Left renal cortex interstitium (tissue), 4 donors: ENCODE data around the gene FOXN1. TPM values are rescaled to one million over a fixed set of nuclear protein-coding genes. Genes with fewer than 3 reads are reported as not detected.

Source experiments
- DNase-seq, 4 donors: peaks; one replicate each; pipeline ENCODE4 v3.0.0-alpha.2; 2013; ENCODE audit warnings: low read depth in 4 of 4, low spot score in 2 of 4, missing footprints in 1 of 4
- polyA plus RNA-seq, 4 donors: library from polyadenylated mRNA; unstranded; fragments of 120-200 nt; gene quantifications; one replicate each; pipeline ENCODE4 v1.2.1, GENCODE V29; 2013; ENCODE audit not compliant: insufficient read length in 4 of 4

FOXN1 gene
- polyA plus RNA-seq, 4 donors = 0.33 to 0.81 (median 0.56) TPM

DNA sequence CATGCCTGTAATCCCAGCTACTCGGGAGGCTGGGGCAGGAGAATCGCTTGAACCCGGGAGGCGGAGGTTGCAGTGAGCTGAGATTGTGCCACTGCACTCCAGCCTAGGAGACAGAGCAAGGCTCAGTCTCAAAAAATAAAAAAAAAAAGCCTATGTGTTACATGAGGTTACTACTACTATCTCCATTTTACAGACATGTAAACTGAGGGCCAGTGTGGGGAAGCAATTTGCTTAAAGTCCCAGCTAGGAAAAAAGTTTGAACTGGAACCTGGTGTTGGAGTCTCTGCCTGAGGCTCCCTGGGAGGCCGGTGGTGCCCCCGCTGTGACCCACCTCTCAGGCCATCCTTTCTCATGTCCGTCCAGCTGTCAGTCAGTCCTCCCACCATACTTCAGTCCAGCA lies 28.2 kb upstream of the FOXN1 start:
- DNase-seq = no peak

DNA sequence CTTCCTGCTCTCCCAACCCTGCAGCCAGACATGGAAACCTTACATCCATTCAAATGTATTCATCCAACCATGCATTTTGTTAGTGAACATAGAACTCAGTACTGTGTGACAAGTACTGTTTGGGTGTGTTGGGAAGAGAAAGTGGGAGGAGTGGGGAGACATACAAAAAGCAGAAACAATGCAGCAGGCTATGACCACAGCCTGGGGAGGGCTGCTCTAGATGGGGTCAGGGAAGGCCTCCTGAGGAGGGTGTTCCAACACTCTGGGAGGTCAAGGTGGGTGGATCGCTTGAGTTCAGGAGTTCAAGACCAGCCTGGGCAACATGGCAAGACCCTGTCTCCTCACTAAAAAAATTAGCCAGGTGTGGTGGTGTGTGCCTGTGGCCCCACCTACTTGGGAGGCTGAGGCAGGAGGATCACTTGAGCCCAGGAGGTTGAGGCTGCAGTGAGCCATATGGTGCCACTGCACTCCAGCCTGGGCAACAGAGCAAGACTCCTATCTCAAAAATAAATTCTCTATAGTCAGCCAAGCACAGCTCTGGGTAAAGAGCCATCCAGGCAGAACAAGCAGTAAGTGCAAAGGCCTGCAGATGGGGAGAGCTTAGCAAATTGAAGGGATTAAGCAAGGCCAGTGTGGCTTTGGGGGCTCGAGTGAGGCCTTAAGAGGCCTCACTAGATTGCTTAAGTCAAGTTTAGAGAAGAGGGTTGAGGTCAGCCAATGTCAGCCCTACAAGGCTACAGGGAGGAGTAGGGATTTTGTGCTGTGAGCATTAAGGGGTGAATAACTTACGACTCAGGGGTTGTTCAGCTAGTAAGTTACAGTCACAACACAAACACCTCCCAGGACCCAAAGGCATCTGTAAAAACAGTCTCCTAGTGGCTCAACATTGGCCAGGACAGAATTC lies 27.2 kb upstream of the FOXN1 start:
- DNase-seq = no peak

- no peak for DNase-seq
These were observed 25.9 kb upstream of the FOXN1 start for GRCh38 chr17:28480278-28480677.

DNA sequence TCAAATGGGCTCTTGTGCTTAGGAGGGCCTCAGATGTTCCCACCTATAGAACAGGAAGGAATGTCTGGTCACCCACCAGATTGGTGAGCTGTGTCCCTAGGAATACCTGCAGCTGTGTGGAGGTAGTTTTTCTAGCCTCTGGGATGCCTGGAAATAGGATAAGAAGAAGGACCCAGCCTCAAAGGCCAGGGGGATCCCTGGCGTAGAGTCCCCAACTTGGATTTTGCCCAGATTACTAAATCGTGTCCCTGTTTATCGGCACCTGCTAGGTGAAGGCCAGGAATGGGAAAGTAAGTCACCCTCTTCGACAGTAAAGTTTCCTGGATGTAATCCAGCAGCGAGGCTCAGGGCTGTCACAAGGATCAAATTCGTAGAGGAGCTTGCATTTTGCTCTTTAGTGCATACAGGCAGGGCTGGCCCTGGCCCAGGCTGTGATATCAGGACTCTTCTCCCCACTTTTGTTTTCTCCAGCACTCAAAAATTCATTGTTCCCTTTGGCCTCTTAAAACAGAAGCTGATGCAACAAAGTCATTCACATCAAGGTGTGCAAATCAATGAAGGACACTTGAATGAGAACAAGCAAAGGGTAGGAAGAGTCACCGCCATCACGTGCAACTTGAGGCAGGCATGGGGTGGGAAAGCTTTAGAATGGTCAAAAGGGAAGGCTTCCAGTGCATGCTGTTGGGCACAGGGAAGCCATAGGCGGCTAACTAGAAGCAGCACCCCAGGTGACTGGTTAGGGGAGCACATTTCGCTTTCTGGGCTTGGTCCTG lies 25.2 kb upstream of the FOXN1 start:
- DNase-seq = no peak

- no peak for DNase-seq
These were observed 23.5 kb upstream of the FOXN1 start for GRCh38 chr17:28482551-28483199.

GRCh38 chr17:28484296-28484695 lies 21.9 kb upstream of the FOXN1 start:
- DNase-seq = no peak

- DNase-seq = no peak
These were observed 21.1 kb upstream of the FOXN1 start for GRCh38 chr17:28485049-28485448.

DNA sequence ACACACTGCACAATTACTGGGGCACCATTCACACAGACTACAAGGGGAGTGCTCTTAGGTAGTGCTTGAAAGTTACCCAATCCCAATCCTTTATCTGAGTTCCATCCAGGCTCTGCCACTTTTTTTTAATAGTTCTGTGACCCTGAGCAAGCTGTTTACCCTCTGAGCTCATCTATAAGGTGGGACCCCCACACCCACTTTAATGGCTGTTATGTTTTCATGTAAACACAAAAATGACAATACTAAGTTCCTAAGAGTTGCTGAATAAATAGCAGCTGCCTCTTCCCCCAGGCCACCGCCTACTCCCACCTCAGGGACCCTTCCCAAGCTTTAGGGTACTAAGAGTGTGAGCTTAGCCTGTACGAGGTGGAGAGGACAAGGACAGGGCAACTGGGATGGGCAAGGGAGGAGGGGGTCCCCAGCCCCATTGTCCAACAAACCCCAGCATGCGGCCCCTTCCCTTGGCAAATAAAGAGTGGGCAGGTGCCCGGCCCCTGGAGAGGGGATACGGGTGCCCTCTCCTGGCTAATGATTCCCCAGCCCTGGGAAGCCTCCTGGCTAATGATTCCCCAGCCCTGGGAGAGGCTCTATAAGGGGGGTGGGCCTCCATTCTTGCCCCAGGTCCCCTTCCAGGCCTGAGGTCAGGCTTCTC lies 18.1 kb upstream of the FOXN1 start:
- no peak for DNase-seq

GRCh38 chr17:28488533-28489276 lies 17.4 kb upstream of the FOXN1 start:
- DNase-seq = no peak

DNA sequence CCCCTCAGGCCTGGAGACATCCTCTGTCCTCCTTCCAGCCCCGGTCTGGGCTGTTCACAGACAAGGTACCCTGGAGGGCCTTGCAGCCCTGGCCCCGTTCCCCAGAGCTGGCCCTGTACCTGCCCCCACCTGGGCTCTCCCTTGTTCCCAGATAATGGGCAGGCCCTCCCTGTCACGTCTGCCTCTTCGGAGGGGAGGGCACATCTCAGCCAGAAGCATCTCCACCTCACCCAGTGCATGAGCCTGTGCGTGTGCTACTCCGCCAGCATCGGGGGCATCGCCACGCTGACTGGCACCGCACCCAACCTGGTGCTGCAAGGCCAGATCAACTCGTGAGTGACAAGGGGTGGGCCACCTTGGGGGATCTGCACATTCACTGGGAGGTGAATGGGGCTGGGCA lies 14.9 kb upstream of the FOXN1 start:
- DNase-seq = no peak

GRCh38 chr17:28491860-28492259 lies 14.3 kb upstream of the FOXN1 start:
- no peak for DNase-seq

DNA sequence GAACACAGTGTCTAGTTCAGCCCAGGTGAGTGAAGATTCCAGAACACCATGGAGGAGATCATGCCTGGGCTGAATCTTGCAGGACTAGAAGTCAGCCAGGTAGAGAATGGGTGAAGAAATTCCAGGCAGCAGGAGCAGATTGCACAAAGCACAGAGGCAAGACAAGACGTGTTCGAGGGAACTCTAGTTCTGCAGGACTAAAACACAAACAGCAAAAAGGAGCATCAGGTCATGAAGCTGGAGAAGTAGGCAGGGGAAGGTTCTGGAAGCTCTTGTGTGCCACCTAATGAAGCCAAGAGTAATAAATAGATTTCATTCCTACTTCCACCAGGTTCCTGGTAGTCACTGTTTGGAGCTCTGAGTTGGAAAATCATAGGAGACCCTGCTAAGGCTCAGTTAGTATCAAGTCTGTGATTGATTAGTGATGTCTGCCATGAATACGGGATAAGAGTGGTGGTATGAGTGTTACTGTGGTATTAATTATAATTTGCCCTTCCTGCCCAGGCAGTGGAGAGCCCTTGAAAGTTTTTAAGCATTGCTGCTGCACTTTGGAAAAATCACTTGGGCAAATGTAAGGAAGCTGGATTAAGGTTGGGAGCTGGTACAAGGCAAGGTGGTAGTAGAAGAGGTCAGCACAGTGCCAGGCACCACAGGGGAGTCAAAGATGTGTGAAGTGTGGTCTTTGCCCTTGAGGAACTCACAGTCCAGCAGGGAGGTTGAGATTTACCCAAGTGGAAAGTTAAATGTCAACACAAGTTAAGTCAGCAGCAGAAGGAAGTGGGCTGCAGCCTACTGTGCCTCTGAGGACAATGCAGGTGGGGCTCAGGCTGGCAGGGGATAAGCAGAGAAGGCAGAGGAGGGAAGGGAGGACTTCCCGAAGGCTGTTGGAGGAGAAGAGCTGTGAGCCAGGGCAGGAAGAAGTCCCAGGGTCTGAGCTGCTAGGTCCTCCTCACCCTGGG lies 13.5 kb upstream of the FOXN1 start:
- DNase-seq = no peak

GRCh38 chr17:28493460-28493859 lies 12.7 kb upstream of the FOXN1 start:
- no peak for DNase-seq

- DNase-seq = peak in 2 of 4 donors; percentile 40 to 55
These were observed 11.5 kb upstream of the FOXN1 start for GRCh38 chr17:28494445-28495188.

GRCh38 chr17:28495635-28496034 lies 10.5 kb upstream of the FOXN1 start:
- no peak for DNase-seq

- no peak for DNase-seq
These were observed 8.2 kb upstream of the FOXN1 start for GRCh38 chr17:28497931-28498330.

- no peak for DNase-seq
These were observed 7.3 kb upstream of the FOXN1 start for GRCh38 chr17:28498652-28499363.

GRCh38 chr17:28499364-28499664 lies 6.8 kb upstream of the FOXN1 start:
- DNase-seq = no peak
